H9 (cell line): ENCODE data around the gene MDH2. TPM values are rescaled to one million over a fixed set of nuclear protein-coding genes. Genes with fewer than 3 reads are reported as not detected.
"Not testable (repeated sequence)": the region's sequence is repeated elsewhere in the genome, so short reads cannot be mapped to it uniquely, and the experiment has no call there.

Experiments used
- DNase-seq: peaks from one replicate; pipeline ENCODE4 v3.0.0-alpha.2; 2017
- H2AFZ ChIP-seq: one replicate; pipeline ENCODE4 v1.6.1; 2013; ENCODE audit warnings: mild to moderate bottlenecking, low read length, control low read depth, moderate library complexity
- H2AK5ac ChIP-seq: 2 replicates; pipeline ENCODE4 v1.6.1; 2013; ENCODE audit warnings: low read length, control low read depth, mixed read lengths; ENCODE audit not compliant: insufficient read length
- H2BK120ac ChIP-seq: one replicate; pipeline ENCODE4 v1.6.1; 2013; ENCODE audit warnings: low read depth, mild to moderate bottlenecking, low read length, control low read depth, inconsistent platforms; ENCODE audit not compliant: poor library complexity, severe bottlenecking
- H2BK12ac ChIP-seq: 2 replicates; pipeline ENCODE4 v1.6.1; 2013; ENCODE audit warnings: low read length, control low read depth, mixed read lengths, low read depth; ENCODE audit not compliant: insufficient read length
- H2BK15ac ChIP-seq: 2 replicates; pipeline ENCODE4 v1.6.1; 2013; ENCODE audit warnings: low read depth, low read length, control low read depth
- H2BK20ac ChIP-seq: one replicate; pipeline ENCODE4 v1.6.1; 2013; ENCODE audit warnings: low read depth, mild to moderate bottlenecking, low read length, control low read depth, inconsistent platforms; ENCODE audit not compliant: poor library complexity, severe bottlenecking
- H2BK5ac ChIP-seq: 2 replicates; pipeline ENCODE4 v1.6.1; 2013; ENCODE audit warnings: low read length, control low read depth, mixed read lengths; ENCODE audit not compliant: insufficient read length
- H3K14ac ChIP-seq: 2 replicates; pipeline ENCODE4 v1.6.1; 2013; ENCODE audit warnings: low read length, control low read depth; ENCODE audit not compliant: insufficient read depth
- H3K18ac ChIP-seq: 2 replicates; pipeline ENCODE4 v1.6.1; 2013; ENCODE audit warnings: low read depth, mild to moderate bottlenecking, mixed read lengths, low read length, control low read depth; ENCODE audit not compliant: insufficient read length
- H3K23ac ChIP-seq: 2 replicates; pipeline ENCODE4 v1.6.1; 2013; ENCODE audit warnings: low read length, control low read depth, mixed read lengths, low read depth; ENCODE audit not compliant: insufficient read length
- H3K23me2 ChIP-seq: 2 replicates; pipeline ENCODE4 v1.6.1; 2013; ENCODE audit warnings: low read depth, mild to moderate bottlenecking, mixed read lengths, low read length, control low read depth; ENCODE audit not compliant: insufficient read length, poor library complexity, severe bottlenecking
- H3K27ac ChIP-seq: 2 replicates; pipeline ENCODE4 v1.5.1; 2013; ENCODE audit warnings: low read length, control low read depth, mixed read lengths, low read depth; ENCODE audit not compliant: insufficient read length
- H3K27me3 ChIP-seq: 2 replicates; pipeline ENCODE4 v1.6.1; 2013; ENCODE audit warnings: low read length, control low read depth, inconsistent platforms; ENCODE audit not compliant: insufficient read depth
- H3K4ac ChIP-seq: 2 replicates; pipeline ENCODE4 v1.6.1; 2013; ENCODE audit warnings: low read depth, mild to moderate bottlenecking, control low read depth, inconsistent platforms, low read length, moderate library complexity
- H3K4me1 ChIP-seq: 2 replicates; pipeline ENCODE4 v1.6.1; 2013; ENCODE audit warnings: low read length, control low read depth, inconsistent platforms; ENCODE audit not compliant: insufficient read depth
- H3K4me2 ChIP-seq: 2 replicates; pipeline ENCODE4 v1.6.1; 2013; ENCODE audit warnings: low read length, control low read depth, mixed read lengths; ENCODE audit not compliant: insufficient read length, insufficient read depth
- H3K56ac ChIP-seq: 2 replicates; pipeline ENCODE4 v1.6.1; 2013; ENCODE audit warnings: low read depth, mild to moderate bottlenecking, mixed read lengths, low read length, control low read depth; ENCODE audit not compliant: insufficient read length
- H3K79me1 ChIP-seq: 2 replicates; pipeline ENCODE4 v1.6.1; 2013; ENCODE audit warnings: low read depth, mild to moderate bottlenecking, moderate library complexity, low read length, control low read depth, inconsistent platforms; ENCODE audit not compliant: insufficient read depth, poor library complexity, severe bottlenecking
- H3K79me2 ChIP-seq: 2 replicates; pipeline ENCODE4 v1.6.1; 2013; ENCODE audit warnings: low read length, control low read depth, inconsistent platforms; ENCODE audit not compliant: insufficient read depth
- H3K9ac ChIP-seq: 2 replicates; pipeline ENCODE4 v1.6.1; 2013; ENCODE audit warnings: low read length, control low read depth, mixed read lengths; ENCODE audit not compliant: insufficient read length; ENCODE audit errors: extremely low read depth
- H3K9me3 ChIP-seq: one replicate; pipeline ENCODE4 v1.6.1; 2013; ENCODE audit warnings: low read depth, low read length, inconsistent platforms; ENCODE audit not compliant: control insufficient read depth
- H3T11ph ChIP-seq: one replicate; pipeline ENCODE4 v1.6.1; 2013; ENCODE audit warnings: mild to moderate bottlenecking, low read length, control low read depth, inconsistent platforms
- H4K20me1 ChIP-seq: one replicate; pipeline ENCODE4 v1.6.1; 2013; ENCODE audit not compliant: control insufficient read depth, insufficient read length, insufficient read depth
- H4K5ac ChIP-seq: 2 replicates; pipeline ENCODE4 v1.6.1; 2013; ENCODE audit warnings: low read depth, mild to moderate bottlenecking, mixed read lengths, low read length, control low read depth; ENCODE audit not compliant: insufficient read length
- H4K8ac ChIP-seq: replicated peaks from 2 replicates; pipeline ENCODE4 v1.6.1; 2013; ENCODE audit warnings: low read length, control low read depth, mixed read lengths, low read depth; ENCODE audit not compliant: insufficient read length
- H4K91ac ChIP-seq: 2 replicates; pipeline ENCODE4 v1.6.1; 2013; ENCODE audit warnings: low read depth, mild to moderate bottlenecking, moderate library complexity, mixed read lengths, low read length, control low read depth; ENCODE audit not compliant: insufficient read length
- H3K27ac Mint-ChIP-seq, 3 experiments: 2 replicates in 2 of 3; 3 replicates in 1 of 3; pipeline ENCODE4 v1.8.0; 2020 to 2021; ENCODE audit warnings: mixed read lengths in 3 of 3, mild to moderate bottlenecking in 1 of 3, moderate library complexity in 1 of 3
- H3K27me3 Mint-ChIP-seq: 2 replicates; pipeline ENCODE4 v1.8.0; 2021; ENCODE audit warnings: low read depth, mild to moderate bottlenecking, moderate library complexity, mixed read lengths
- H3K36me3 Mint-ChIP-seq, 3 experiments: 2 replicates in 2 of 3; 3 replicates in 1 of 3; pipeline ENCODE4 v1.8.0; 2020 to 2021; ENCODE audit warnings: low read depth in 3 of 3, mixed read lengths in 3 of 3; ENCODE audit not compliant: insufficient read depth in 1 of 3
- H3K4me1 Mint-ChIP-seq, 2 experiments: 2 replicates each; pipeline ENCODE4 v1.8.0; 2020; ENCODE audit warnings: mixed read lengths in 2 of 2
- H3K4me3 Mint-ChIP-seq, 2 experiments: 2 replicates in 1 of 2; 3 replicates in 1 of 2; pipeline ENCODE4 v1.8.0; 2020 to 2021; ENCODE audit warnings: mild to moderate bottlenecking in 2 of 2, mixed read lengths in 2 of 2, moderate library complexity in 1 of 2
- H3K9me3 Mint-ChIP-seq, 2 experiments: 2 replicates in 1 of 2; 3 replicates in 1 of 2; pipeline ENCODE4 v1.8.0; 2020; ENCODE audit warnings: mild to moderate bottlenecking in 2 of 2, mixed read lengths in 2 of 2, moderate library complexity in 1 of 2
- WGBS: extraction: QIAGEN DNeasy Blood & Tissue Kit; methylation state at CpG from one replicate; pipeline ENCODE4 v1.1.7; 2013; ENCODE audit warnings: missing lambda C conversion rate, low lambda C conversion rate, mixed read lengths; ENCODE audit not compliant: insufficient read length; ENCODE audit errors: extremely low coverage; 5-methylcytosine and 5-hydroxymethylcytosine counted together
- total RNA-seq: library from RNA; stranded (reverse); gene quantifications from 2 replicates; pipeline ENCODE4 v1.2.1, GENCODE V29; 2021
- TF ChIP-seq, protein P1 (sequence below): fragments of 200-600 bp; sonication (generic); conservative IDR thresholded peaks from 3 replicates; pipeline ENCODE4 v1.8.0; 2021; ENCODE audit warnings: antibody characterized with exemption, mild to moderate bottlenecking

The MDH2 gene
- total RNA-seq, 1 experiment from 2014 or later: 260 TPM

DNA sequence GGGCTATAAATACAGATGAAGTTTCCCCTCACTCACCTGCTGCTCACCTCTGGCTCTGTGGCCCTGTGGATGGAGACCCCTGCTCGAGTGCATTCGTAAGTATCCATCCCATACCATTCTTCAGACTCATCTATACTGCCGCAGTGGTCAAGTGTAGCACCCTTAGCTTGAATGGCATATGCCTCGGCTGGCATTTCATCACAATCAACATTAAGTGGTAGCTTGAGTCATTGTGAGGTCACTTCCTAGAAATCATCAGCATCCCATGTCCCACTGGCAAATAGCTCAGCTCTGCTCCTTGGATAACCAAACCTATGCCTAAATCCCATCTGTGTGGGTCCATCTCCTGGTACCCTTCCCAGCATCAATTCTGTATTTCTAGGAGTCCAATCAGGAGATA, 38.2 kb downstream of the MDH2 start:
- Histone ChIP-seq H4K8ac (no peak overlapping the region), H3K4me2 (no peak overlapping the region), H3K14ac (no peak overlapping the region), H4K20me1 (no peaks in the 10 kb centered on the region), H3T11ph (no peak overlapping the region), H3K9ac (no peak overlapping the region), H3K18ac (no peak overlapping the region), H3K27me3 (no peaks in the 10 kb centered on the region), H3K79me2 (no peaks in the 10 kb centered on the region), H2BK20ac (no peak overlapping the region), H2AK5ac (no peak overlapping the region), H3K27ac (no peak overlapping the region), H2BK5ac (no peak overlapping the region), H3K4ac (no peak overlapping the region), H4K5ac (no peak overlapping the region), H3K56ac (no peak overlapping the region), H2BK120ac (no peak overlapping the region), H2BK12ac (no peak overlapping the region), H3K23ac (no peak overlapping the region), H2BK15ac (no peak overlapping the region), H3K9me3 (no peaks in the 10 kb centered on the region), H4K91ac (no peak overlapping the region), H3K79me1 (no peaks in the 10 kb centered on the region), H3K23me2 (no peaks in the 10 kb centered on the region), H2AFZ (no peak overlapping the region), H3K4me1 (no peaks in the 10 kb centered on the region)
- WGBS: no CpG with 5 or more reads among the region's 4 CpGs
- Mint-ChIP-seq H3K27ac (no peak overlapping the region; a peak in 1 of 7 replicates), H3K9me3 (no peaks in the 10 kb centered on the region), H3K27me3 (no peaks in the 10 kb centered on the region), H3K36me3 (no peaks in the 10 kb centered on the region), H3K4me1 (peaks cover 0 to 11% of the 10 kb centered on the region in 2 experiments; a peak in 3 of 4 replicates), H3K4me3 (no peak overlapping the region)
- DNase-seq: no peak
- TF ChIP-seq, protein P1, sequence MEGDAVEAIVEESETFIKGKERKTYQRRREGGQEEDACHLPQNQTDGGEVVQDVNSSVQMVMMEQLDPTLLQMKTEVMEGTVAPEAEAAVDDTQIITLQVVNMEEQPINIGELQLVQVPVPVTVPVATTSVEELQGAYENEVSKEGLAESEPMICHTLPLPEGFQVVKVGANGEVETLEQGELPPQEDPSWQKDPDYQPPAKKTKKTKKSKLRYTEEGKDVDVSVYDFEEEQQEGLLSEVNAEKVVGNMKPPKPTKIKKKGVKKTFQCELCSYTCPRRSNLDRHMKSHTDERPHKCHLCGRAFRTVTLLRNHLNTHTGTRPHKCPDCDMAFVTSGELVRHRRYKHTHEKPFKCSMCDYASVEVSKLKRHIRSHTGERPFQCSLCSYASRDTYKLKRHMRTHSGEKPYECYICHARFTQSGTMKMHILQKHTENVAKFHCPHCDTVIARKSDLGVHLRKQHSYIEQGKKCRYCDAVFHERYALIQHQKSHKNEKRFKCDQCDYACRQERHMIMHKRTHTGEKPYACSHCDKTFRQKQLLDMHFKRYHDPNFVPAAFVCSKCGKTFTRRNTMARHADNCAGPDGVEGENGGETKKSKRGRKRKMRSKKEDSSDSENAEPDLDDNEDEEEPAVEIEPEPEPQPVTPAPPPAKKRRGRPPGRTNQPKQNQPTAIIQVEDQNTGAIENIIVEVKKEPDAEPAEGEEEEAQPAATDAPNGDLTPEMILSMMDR: no peak

DNA sequence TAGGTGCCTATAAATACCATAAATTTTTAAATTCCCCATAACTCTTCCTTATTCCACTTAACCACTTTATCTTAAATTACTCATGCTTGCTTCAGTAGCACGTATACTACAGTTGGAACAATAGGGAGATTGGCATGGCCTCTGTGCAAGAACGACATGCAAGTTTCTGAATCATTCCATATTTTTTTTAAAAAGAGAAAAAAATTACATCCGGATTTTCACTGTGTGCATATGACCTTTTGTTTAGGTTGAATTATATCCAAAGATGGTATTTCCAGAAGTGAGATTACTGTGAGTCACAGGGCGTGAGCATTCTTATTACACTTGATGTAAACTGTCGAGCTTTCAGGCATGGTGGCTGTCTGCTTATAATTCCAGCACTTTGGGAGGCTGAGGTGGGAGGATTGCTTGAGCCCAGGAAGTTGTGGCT, 39.5 kb downstream of the MDH2 start:
- H3K9me3 ChIP-seq, H3K23ac ChIP-seq, H3K27me3 Mint-ChIP-seq, H3K4me1 ChIP-seq, H3K27me3 ChIP-seq, H4K20me1 ChIP-seq, H2BK120ac ChIP-seq, H3K4me3 Mint-ChIP-seq, H3T11ph ChIP-seq, H2AK5ac ChIP-seq, H4K5ac ChIP-seq, H3K79me1 ChIP-seq, H3K79me2 ChIP-seq, H2BK12ac ChIP-seq, H3K9ac ChIP-seq, H3K18ac ChIP-seq, H2AFZ ChIP-seq, H3K14ac ChIP-seq, H2BK20ac ChIP-seq, H2BK5ac ChIP-seq, H4K91ac ChIP-seq, H3K27ac Mint-ChIP-seq, H3K36me3 Mint-ChIP-seq, H2BK15ac ChIP-seq, DNase-seq, H3K4ac ChIP-seq, H3K27ac ChIP-seq, H3K9me3 Mint-ChIP-seq, H3K4me1 Mint-ChIP-seq, H3K23me2 ChIP-seq, H3K4me2 ChIP-seq, H3K56ac ChIP-seq, H4K8ac ChIP-seq: not testable (repeated sequence)
- no CpG with 5 or more reads among the region's 5 CpGs for WGBS
